HG02623 (cell line): Measurements from ENCODE around the gene PGR.
A peak's percentile ranks its signal among the peaks of the same experiment; 100 is the strongest.

ENCODE experiments used
- ATAC-seq: cut with Tn5 transposase; IDR thresholded peaks from one replicate; pipeline ENCODE4 v1.9.1; 2021; ENCODE audit warnings: moderate library complexity; ENCODE audit not compliant: unreplicated experiment

Gene PGR

DNA sequence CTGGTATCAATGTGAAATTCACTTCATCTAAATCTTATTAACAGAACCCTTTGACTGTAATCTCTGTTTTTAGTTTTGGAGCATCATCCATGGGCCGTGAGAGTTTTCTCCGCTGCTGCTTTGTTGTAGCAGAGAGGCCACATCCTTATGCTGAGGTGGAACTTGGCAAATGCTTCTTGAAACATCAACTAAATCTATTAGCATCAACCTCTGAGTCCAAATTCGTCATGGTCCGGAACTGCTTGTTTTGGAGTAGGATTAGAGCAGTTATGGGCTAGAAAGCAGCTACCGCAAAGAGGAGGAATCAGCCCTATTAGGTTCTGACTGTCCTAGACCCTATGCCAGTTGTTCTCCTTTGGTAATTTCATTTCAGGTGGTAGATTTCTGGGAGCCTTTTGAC is 117.7 kb downstream of the PGR start:
- no peak for ATAC-seq

DNA sequence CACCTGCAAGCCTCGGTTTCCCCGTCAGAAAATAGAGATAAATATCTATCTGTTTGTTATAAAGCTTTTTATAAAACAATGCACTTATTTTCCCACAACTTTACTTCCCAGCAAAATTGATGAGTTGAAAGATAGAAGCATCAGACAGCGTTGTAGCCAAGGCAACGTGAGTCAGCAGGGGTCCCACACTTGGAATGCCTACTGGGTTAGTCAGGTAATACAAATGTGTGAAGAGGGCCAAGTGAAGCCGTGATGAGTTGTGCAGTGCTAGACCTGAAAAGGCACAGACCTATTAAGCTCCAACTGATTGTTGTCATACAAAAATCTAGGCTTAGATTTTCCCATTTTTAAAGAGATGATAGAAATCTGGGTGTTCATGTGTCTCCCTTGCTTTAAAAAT is 118.7 kb downstream of the PGR start:
- no peak for ATAC-seq

DNA sequence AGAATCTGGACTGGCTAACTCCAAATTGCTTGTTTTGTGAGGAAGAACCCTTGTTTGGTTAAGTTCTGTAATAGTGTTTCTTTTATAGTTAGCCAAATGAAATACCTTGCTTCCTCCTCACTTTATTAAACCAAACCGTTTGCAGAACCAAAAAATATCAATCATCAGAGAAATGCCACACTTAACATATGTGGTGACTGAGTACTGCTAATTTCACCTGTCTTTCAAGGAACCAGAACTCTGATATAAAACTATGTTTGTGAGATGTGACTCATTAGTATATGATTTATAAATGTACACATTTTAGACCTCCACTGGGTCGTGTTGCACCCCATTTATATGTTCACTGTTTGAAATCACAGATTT is 119.9 kb downstream of the PGR start:
- ATAC-seq = no peak

DNA sequence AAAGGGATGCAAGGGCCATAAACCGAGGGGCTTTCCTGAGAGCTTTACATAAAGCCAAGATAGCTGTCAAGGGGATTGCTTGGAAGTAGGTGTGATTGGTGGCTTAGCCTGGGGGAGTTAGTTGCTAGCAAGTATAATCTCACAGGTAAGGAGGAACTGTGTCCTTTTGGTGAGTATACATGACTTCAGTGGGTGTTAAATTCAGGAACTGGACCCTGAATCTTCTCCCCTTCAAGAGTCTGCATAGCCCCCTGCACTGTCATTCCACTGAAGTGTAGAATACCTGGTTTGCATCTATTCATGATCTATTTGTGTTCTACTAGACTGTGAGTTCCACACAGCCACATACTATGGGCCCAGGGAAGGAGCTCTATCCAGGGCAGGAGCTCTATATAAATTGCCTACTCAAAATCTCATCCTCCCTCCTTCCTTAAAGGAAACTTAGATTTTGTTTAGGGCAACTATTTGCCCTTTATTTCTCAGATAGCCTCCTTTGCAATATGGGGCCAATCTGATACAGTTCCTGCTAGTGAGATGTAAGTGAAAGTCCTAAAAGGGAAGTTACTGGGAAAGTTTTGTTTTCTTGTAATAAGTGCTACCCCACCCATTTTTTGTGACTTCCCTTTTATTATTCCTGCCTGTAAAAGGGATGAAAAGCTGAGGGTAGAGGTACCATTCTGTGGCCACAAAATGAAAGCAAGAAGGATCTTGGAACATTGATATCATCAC is 120.5 kb downstream of the PGR start:
- no peak for ATAC-seq

DNA sequence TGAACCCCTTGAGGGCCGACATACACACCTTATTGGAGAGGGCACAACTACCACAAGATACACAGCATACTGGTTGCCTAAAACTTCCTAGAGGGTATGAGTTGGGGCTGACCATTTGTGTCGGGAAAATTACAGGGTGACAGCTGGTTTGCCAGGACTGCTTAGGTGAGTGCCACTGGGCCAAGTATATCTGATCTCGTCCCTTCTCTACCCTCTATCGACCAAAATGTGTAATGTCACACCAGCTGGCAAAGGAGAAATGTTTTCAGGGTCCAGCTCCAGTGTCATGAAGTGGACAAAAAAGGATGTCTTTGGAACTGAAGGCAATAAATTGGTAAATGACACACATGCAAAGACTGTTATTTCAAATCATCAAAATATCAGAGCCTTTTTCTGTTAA is 126.1 kb downstream of the PGR start:
- no peak for ATAC-seq

DNA sequence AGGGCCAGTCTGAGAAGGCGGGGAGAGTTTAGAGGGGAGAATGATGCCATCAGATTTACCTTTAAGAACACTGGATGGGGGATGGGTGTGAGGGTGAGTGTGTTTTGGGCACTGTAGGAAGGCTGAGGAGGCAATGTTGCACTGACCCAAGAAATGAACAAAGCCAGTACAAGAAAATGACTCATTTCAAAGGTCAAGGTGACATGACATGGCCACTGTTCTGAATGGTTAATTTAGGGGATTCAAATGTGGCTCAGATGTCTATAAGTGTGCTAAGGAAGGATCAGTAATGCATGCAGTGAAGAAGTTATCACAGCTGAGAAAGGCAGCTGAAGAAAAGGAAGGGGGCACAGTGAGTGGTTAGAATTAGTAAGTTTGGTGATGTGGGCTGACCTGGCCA is 129.9 kb downstream of the PGR start:
- no peak for ATAC-seq

DNA sequence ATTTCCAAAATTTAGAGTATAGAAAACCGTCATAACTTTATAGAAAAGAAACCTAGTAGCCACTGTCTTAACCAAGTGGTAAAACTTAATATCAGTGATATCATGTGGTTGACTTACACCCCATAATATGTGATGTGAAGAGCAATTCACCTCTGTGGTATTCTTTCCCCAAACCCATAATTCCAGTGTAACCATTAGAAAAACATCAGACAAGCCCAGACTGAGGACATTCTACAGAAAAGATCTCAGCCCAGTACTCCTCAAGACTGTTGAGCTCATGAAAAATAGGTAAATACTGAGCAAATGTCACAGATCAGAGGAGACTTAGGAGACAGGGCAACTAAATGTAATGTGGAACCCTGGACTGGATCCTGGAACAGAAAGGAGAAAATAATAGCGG is 134.6 kb downstream of the PGR start:
- ATAC-seq = no peak

DNA sequence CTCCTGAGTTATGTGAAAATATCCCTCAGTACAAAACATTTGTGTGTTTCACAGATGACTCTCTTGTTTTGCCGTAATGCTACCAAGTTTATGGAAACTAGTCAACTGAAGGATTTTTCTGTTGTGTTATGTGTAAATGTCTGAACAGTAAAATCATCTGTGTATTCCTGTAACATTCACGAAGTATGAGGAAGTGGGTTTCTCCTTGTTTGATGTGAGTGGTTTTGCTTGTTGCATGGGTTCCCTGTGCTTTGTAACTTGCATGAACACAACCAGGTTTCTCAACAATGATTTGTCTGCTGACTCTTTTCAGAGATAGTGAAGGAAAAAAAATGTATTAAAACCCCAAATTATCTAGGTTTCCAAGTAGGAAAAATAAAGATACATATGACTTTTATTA is 138.1 kb downstream of the PGR start:
- no peak for ATAC-seq

DNA sequence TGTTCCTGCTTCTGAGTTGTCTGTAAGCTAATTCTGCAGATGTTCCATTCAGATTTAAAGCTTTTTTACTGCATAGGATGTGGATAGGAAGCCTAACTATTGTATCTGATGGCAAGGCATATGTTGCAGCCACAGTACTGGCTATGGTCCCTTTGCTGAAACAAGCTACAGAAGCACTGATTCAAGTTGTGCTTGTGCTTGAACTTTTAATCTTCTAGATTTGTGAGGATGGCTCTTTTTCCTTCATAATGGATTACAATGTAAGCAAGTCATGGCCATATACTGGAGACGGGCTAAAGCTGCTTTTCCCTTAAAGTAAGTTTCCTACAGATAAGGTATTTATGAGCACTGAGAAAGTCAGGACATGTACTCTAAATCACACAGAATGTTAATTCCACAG is 138.7 kb downstream of the PGR start:
- ATAC-seq = no peak

DNA sequence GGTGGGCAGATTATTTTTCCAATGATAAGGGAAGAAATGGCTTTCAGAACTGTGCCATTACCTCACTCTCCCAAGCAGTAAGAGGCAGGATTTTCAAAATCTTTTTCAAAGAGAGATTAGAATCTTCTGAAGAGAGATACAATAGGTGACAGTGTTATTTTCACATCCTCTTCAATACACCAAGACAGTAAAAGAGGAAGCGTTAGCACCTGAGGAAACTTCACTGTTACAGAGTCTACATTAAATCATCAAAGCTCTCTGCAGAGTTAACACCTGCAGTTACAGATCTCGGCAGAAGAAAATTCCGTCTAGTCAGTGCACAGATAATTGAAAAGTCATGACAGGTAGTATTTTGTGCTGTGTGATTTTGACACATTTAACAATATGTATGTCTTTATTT is 144.9 kb downstream of the PGR start:
- peak; percentile 80 for ATAC-seq

DNA sequence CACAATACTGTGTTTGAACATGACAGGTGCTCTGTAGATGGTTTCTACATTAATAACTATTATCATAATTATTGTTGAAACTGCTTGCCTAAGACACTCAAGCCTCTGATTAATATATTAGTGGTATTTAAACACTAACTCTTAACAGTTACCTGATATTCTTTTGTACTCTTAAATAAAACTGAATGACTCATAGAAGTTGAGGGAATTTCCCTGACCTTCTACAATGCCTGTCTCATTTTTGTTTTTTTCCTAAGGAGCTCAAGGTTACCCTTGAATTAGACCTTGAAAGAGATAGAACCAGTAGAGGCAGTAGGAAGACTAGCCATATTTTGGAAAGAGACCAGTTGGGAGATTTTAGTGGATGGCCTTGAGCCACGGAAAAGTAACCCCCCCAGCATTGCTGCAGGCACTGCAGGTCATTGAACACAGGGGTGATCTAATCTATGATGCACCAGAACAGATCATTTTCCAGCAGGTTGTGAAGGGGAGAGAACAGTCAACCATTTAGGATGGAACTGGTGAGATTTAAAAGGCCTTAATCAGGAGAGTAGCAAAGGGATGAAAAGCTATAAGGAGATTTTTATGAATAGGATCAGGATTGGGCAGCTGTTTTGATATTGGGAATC is 148.3 kb downstream of the PGR start:
- ATAC-seq = no peak

DNA sequence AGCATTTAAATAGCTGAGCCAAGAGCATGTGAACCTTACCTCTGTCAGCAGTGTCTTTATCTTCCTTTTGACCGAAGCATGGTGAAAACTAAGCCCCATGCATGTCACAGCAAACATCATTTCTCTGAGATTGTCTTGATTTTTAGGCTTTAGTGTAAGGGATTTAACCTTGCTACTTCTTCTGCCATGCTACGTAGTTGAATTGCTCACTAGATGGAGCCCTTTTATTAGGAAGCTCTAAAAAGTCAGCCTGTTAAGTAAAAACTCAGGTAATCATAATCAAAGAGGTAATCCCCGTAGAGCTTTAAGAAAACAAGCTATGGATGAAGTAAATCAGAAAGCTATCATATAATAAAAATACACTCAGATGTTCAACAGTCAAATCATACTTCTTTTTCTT is 149.5 kb downstream of the PGR start:
- ATAC-seq = no peak
